Endothelial cell (in vitro differentiated cells): ENCODE measurements around the gene LYPD6B. TPM values are rescaled to one million over a fixed set of nuclear protein-coding genes. Genes with fewer than 3 reads are reported as not detected.

Source experiments
- DNase-seq: peaks from one replicate; pipeline ENCODE4 v3.0.0; 2021; ENCODE audit warnings: low spot score
- H3K27ac Mint-ChIP-seq: one replicate; pipeline ENCODE4 v1.8.0; 2021; ENCODE audit warnings: mixed read lengths, inconsistent platforms; ENCODE audit not compliant: unreplicated experiment
- H3K27me3 Mint-ChIP-seq: one replicate; pipeline ENCODE4 v1.8.0; 2021; ENCODE audit warnings: mild to moderate bottlenecking, moderate library complexity, mixed read lengths, inconsistent platforms; ENCODE audit not compliant: unreplicated experiment
- H3K36me3 Mint-ChIP-seq: one replicate; pipeline ENCODE4 v1.8.0; 2021; ENCODE audit warnings: mild to moderate bottlenecking, low read depth, mixed read lengths, inconsistent platforms; ENCODE audit not compliant: unreplicated experiment
- H3K4me1 Mint-ChIP-seq: one replicate; pipeline ENCODE4 v1.8.0; 2021; ENCODE audit warnings: mild to moderate bottlenecking, mixed read lengths, inconsistent platforms; ENCODE audit not compliant: unreplicated experiment
- H3K4me3 Mint-ChIP-seq: one replicate; pipeline ENCODE4 v1.8.0; 2021; ENCODE audit warnings: mild to moderate bottlenecking, mixed read lengths, inconsistent platforms; ENCODE audit not compliant: unreplicated experiment
- H3K9me3 Mint-ChIP-seq: one replicate; pipeline ENCODE4 v1.8.0; 2021; ENCODE audit warnings: mixed read lengths, inconsistent platforms; ENCODE audit not compliant: unreplicated experiment
- total RNA-seq: library from RNA; stranded (reverse); fragmentation: NEBNext Ultra II Directional; extraction: Animal tissue kit (Norgen Biotek cat#: 25700); gene quantifications from one replicate; pipeline ENCODE4 v1.2.1, GENCODE V29; 2021; ENCODE audit not compliant: unreplicated experiment
- TF ChIP-seq, protein P1 (sequence below): fragments of 200-600 bp; sonication (generic); IDR thresholded peaks from one replicate; pipeline ENCODE4 v1.5.0; 2021; ENCODE audit warnings: antibody characterized with exemption; ENCODE audit not compliant: unreplicated experiment

The LYPD6B gene
- total RNA-seq, 1 donor from 2014 or later: 4.8 TPM

GRCh38 chr2:149029307-149029965 is 9.1 kb upstream of the LYPD6B start:
- Mint-ChIP-seq H3K4me3 (no peak overlapping the region), H3K27me3 (peaks cover 6% of the 10 kb centered on the region), H3K9me3 (no peaks in the 10 kb centered on the region), H3K36me3 (no peaks in the 10 kb centered on the region), H3K27ac (no peak overlapping the region), H3K4me1 (peaks cover 30% of the 10 kb centered on the region)
- TF ChIP-seq, protein P1, sequence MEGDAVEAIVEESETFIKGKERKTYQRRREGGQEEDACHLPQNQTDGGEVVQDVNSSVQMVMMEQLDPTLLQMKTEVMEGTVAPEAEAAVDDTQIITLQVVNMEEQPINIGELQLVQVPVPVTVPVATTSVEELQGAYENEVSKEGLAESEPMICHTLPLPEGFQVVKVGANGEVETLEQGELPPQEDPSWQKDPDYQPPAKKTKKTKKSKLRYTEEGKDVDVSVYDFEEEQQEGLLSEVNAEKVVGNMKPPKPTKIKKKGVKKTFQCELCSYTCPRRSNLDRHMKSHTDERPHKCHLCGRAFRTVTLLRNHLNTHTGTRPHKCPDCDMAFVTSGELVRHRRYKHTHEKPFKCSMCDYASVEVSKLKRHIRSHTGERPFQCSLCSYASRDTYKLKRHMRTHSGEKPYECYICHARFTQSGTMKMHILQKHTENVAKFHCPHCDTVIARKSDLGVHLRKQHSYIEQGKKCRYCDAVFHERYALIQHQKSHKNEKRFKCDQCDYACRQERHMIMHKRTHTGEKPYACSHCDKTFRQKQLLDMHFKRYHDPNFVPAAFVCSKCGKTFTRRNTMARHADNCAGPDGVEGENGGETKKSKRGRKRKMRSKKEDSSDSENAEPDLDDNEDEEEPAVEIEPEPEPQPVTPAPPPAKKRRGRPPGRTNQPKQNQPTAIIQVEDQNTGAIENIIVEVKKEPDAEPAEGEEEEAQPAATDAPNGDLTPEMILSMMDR: no peak
- no peak for DNase-seq

DNA sequence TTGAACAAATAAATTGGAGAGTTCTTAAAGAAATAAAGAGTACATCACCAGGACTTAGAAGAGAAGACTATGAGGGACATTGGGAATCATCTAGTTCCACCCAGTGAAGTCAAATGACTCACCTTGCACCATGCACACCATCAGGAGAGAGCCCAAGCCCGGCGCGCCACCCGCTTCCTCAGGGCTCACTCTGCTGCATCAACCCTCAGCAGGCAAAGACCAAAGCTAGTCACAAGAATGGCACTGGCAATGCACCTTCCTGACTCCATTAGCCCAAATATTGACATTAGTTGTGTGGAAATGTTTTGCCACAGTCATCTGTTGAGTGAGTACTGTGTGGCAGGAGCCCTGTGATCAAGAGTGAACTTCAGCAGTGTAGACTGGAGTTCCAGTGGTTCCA is 7.1 kb upstream of the LYPD6B start:
- Mint-ChIP-seq H3K4me1 (peaks cover 33% of the 10 kb centered on the region), H3K9me3 (no peaks in the 10 kb centered on the region), H3K36me3 (no peaks in the 10 kb centered on the region), H3K4me3 (no peak overlapping the region), H3K27me3 (peaks cover 6% of the 10 kb centered on the region), H3K27ac (peak overlapping the region; percentile 31)
- DNase-seq: no peak
- TF ChIP-seq, protein P1: no peak

GRCh38 chr2:149033716-149034115 is 4.8 kb upstream of the LYPD6B start:
- TF ChIP-seq, protein P1: no peak
- Mint-ChIP-seq H3K4me1 (peaks cover 33% of the 10 kb centered on the region), H3K27ac (peak overlapping the region; percentile 26), H3K27me3 (peaks cover 15% of the 10 kb centered on the region), H3K9me3 (no peaks in the 10 kb centered on the region), H3K4me3 (no peak overlapping the region), H3K36me3 (no peaks in the 10 kb centered on the region)
- DNase-seq: no peak

DNA sequence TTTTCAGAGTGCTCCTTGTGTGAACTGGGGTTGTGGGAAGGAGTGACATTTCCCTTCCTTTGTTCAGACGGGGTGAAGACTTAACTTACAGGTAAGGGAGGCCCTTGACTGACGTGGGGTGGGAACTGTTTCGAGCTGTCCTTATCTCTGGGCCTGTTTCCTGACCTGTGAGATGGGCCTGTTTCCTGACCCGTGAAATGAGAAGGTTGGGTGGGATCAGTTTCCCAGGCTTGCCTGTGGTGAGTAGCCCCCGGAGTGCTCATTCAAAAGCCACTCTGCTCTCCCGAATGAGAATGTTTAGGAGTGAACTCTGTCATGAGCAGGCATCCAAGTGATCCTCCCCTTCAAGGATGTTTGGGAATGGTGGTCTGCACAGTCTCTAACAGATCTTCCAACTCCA is 4.1 kb upstream of the LYPD6B start:
- TF ChIP-seq, protein P1: no peak
- no peaks in the 10 kb centered on the region for H3K9me3 Mint-ChIP-seq
- DNase-seq: no peak
- peaks cover 33% of the 10 kb centered on the region for H3K4me1 Mint-ChIP-seq
- H3K4me3 Mint-ChIP-seq: no peak overlapping the region
- peaks cover 14% of the 10 kb centered on the region for H3K27me3 Mint-ChIP-seq
- H3K27ac Mint-ChIP-seq: no peak overlapping the region
- no peaks in the 10 kb centered on the region for H3K36me3 Mint-ChIP-seq

- TF ChIP-seq, protein P1: no peak
- no peak for DNase-seq
- no peak overlapping the region for H3K4me3 Mint-ChIP-seq
- H3K9me3 Mint-ChIP-seq: no peaks in the 10 kb centered on the region
- H3K36me3 Mint-ChIP-seq: no peaks in the 10 kb centered on the region
- H3K27ac Mint-ChIP-seq: peak overlapping the region; percentile 61
- peaks cover 25% of the 10 kb centered on the region for H3K4me1 Mint-ChIP-seq
- peaks cover 18% of the 10 kb centered on the region for H3K27me3 Mint-ChIP-seq
Observed at GRCh38 chr2:149036507-149037293, 1.8 kb upstream of the LYPD6B start.
